Erythroblast (primary cell): ENCODE results near the gene TMEM168.
A peak's percentile ranks its signal among the peaks of the same experiment; 100 is the strongest.
"Not testable (repeated sequence)": the region's sequence is repeated elsewhere in the genome, so short reads cannot be mapped to it uniquely, and the experiment has no call there.

Experiments
- DNase-seq, 2 experiments: peaks; one replicate each; lab custom pipeline; 2025; lab: John Stamatoyannopoulos, UW
- GATA1 ChIP-seq: IDR thresholded peaks from 2 replicates; pipeline ENCODE4 v1.6.1; 2011; ENCODE audit warnings: low read depth, mild to moderate bottlenecking, control low read depth, low read length, moderate library complexity
- POLR2A ChIP-seq: IDR thresholded peaks from 2 replicates; pipeline ENCODE4 v1.6.1; 2011; ENCODE audit warnings: mild to moderate bottlenecking, low read length

The TMEM168 gene

GRCh38 chr7:112759905-112760304 lies 30.3 kb downstream of the TMEM168 start:
- DNase-seq = no peak
- no peak for TF ChIP-seq POLR2A
- no peak for TF ChIP-seq GATA1

GRCh38 chr7:112757337-112757736 lies 32.9 kb downstream of the TMEM168 start:
- TF ChIP-seq GATA1 = no peak
- TF ChIP-seq POLR2A = no peak

GRCh38 chr7:112753298-112753697 lies 36.9 kb downstream of the TMEM168 start:
- DNase-seq = no peak
- no peak for TF ChIP-seq POLR2A
- TF ChIP-seq GATA1 = no peak

More at GRCh38 chr7:112757337-112757736, 32.9 kb downstream of the TMEM168 start:
- no peak for DNase-seq

- peak; percentile 4 to 53 for DNase-seq
- TF ChIP-seq POLR2A (no peak), GATA1 (no peak)
Observed at GRCh38 chr7:112752576-112752975, 37.6 kb downstream of the TMEM168 start.

- TF ChIP-seq GATA1 = no peak
- no peak for TF ChIP-seq POLR2A
- no peak for DNase-seq
Observed at GRCh38 chr7:112749775-112750174, 40.4 kb downstream of the TMEM168 start.

GRCh38 chr7:112748381-112748780 lies 41.8 kb downstream of the TMEM168 start:
- DNase-seq = no peak
- TF ChIP-seq GATA1 (no peak), POLR2A (no peak)

GRCh38 chr7:112745635-112746034 lies 44.6 kb downstream of the TMEM168 start:
- TF ChIP-seq GATA1 = no peak
- TF ChIP-seq POLR2A = no peak
- DNase-seq = no peak

- TF ChIP-seq GATA1 (no peak), POLR2A (no peak)
- DNase-seq = no peak
Observed at GRCh38 chr7:112744818-112745217, 45.4 kb downstream of the TMEM168 start.

GRCh38 chr7:112743811-112744210 lies 46.4 kb downstream of the TMEM168 start:
- no peak for DNase-seq
- TF ChIP-seq POLR2A (no peak), GATA1 (no peak)

GRCh38 chr7:112740667-112741066 lies 49.5 kb downstream of the TMEM168 start:
- DNase-seq = no peak
- TF ChIP-seq POLR2A (no peak), GATA1 (no peak)

- no peak for DNase-seq
- TF ChIP-seq POLR2A (no peak), GATA1 (no peak)
Observed at GRCh38 chr7:112739436-112740180, 50.6 kb downstream of the TMEM168 start.

GRCh38 chr7:112735261-112735660 lies 54.9 kb downstream of the TMEM168 start:
- no peak for DNase-seq

GRCh38 chr7:112731324-112731723 lies 58.9 kb downstream of the TMEM168 start:
- DNase-seq = not testable (repeated sequence)

More at GRCh38 chr7:112735261-112735660, 54.9 kb downstream of the TMEM168 start:
- TF ChIP-seq POLR2A = no peak
- no peak for TF ChIP-seq GATA1

- no peak for DNase-seq
- TF ChIP-seq GATA1 (no peak), POLR2A (no peak)
Observed at GRCh38 chr7:112726076-112726475, 64.1 kb downstream of the TMEM168 start.

GRCh38 chr7:112723416-112723815 lies 66.8 kb downstream of the TMEM168 start:
- no peak for TF ChIP-seq POLR2A
- no peak for TF ChIP-seq GATA1
- DNase-seq = no peak
